ENCODE measurements around the gene GAD1.

The GAD1 gene

DNA sequence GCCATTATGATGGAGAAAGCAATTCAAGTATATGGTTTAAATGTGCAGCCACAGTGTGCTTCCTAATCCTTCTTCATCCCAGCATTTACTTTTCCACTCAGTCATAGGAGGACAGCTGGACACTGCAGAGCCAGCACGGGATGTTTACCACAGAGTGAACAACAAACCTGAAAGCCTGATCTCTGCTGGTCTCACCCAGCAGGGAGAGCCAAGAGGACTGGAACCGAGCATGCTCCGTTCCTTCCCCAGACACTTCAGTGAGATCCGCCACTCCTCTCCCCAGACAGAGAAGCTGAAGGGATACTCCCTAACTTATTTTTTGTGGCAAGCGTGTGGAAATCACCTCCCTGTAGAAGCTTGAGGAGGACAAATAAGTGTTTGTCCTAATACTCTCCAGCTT lies 89.2 kb downstream of the GAD1 start:
- DNase-seq = no peak

Data from SHP77 (cell line).